Neural cell (in vitro differentiated cells): Measurements from ENCODE around the gene IRF4.

Experiments
- EP300 ChIP-seq: fragments of 450-650 bp; conservative IDR thresholded peaks from 2 replicates; pipeline ENCODE4 v1.6.1; 2014; ENCODE audit warnings: antibody characterized with exemption, mild to moderate bottlenecking, moderate library complexity; ENCODE audit not compliant: poor library complexity, severe bottlenecking
- POLR2AphosphoS5 ChIP-seq: IDR thresholded peaks from 2 replicates; pipeline ENCODE4 v1.6.1; 2012
- TAF1 ChIP-seq: IDR thresholded peaks from 2 replicates; pipeline ENCODE4 v1.6.1; 2012; ENCODE audit warnings: low read depth
- TF ChIP-seq, protein P1 (sequence below): fragments of 450-650 bp; IDR thresholded peaks from 2 replicates; pipeline ENCODE4 v1.5.1; 2014; ENCODE audit warnings: antibody characterized with exemption, mild to moderate bottlenecking, moderate library complexity; ENCODE audit not compliant: poor library complexity, severe bottlenecking
- TF ChIP-seq, protein P2 (sequence below): IDR thresholded peaks from 2 replicates; pipeline ENCODE4 v1.6.1; 2012; ENCODE audit warnings: borderline replicate concordance

DNA sequence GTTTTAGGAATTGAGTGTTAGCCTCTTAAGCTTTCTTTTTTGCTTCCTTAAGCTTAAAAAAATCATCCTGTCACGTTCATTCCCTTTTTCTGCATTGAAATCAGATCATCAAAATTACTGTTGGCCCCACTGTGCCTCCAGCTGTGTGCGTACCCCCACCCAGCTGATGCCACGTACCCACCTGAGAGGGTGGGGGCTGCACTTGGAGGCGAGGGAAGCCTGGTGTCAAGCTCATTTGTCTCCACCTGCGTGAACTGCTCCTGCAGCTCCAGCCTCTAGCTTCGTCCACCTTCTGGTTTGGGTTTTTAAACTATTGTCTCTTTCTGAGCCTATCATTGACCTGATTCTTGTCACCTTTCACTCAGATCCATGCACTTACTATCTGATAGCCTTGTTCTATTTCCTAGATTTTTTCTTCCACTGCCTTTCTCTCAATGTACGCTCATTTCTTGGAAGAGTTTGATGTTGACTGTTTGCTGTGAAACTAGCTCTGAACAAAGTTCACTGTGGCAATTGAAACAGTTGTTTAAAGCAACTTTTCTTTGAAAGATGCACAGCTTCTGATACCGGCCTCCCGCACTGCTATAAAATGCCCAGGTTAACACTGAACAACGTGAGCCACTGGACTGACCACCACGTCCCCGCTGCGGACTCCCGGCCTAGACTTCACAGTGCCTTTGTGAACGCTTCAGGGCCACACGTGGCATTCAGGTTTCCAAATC is 30.0 kb upstream of the IRF4 start:
- TF ChIP-seq, protein P1, sequence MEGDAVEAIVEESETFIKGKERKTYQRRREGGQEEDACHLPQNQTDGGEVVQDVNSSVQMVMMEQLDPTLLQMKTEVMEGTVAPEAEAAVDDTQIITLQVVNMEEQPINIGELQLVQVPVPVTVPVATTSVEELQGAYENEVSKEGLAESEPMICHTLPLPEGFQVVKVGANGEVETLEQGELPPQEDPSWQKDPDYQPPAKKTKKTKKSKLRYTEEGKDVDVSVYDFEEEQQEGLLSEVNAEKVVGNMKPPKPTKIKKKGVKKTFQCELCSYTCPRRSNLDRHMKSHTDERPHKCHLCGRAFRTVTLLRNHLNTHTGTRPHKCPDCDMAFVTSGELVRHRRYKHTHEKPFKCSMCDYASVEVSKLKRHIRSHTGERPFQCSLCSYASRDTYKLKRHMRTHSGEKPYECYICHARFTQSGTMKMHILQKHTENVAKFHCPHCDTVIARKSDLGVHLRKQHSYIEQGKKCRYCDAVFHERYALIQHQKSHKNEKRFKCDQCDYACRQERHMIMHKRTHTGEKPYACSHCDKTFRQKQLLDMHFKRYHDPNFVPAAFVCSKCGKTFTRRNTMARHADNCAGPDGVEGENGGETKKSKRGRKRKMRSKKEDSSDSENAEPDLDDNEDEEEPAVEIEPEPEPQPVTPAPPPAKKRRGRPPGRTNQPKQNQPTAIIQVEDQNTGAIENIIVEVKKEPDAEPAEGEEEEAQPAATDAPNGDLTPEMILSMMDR: no peak
- TF ChIP-seq POLR2AphosphoS5: no peak
- TF ChIP-seq, protein P2, sequence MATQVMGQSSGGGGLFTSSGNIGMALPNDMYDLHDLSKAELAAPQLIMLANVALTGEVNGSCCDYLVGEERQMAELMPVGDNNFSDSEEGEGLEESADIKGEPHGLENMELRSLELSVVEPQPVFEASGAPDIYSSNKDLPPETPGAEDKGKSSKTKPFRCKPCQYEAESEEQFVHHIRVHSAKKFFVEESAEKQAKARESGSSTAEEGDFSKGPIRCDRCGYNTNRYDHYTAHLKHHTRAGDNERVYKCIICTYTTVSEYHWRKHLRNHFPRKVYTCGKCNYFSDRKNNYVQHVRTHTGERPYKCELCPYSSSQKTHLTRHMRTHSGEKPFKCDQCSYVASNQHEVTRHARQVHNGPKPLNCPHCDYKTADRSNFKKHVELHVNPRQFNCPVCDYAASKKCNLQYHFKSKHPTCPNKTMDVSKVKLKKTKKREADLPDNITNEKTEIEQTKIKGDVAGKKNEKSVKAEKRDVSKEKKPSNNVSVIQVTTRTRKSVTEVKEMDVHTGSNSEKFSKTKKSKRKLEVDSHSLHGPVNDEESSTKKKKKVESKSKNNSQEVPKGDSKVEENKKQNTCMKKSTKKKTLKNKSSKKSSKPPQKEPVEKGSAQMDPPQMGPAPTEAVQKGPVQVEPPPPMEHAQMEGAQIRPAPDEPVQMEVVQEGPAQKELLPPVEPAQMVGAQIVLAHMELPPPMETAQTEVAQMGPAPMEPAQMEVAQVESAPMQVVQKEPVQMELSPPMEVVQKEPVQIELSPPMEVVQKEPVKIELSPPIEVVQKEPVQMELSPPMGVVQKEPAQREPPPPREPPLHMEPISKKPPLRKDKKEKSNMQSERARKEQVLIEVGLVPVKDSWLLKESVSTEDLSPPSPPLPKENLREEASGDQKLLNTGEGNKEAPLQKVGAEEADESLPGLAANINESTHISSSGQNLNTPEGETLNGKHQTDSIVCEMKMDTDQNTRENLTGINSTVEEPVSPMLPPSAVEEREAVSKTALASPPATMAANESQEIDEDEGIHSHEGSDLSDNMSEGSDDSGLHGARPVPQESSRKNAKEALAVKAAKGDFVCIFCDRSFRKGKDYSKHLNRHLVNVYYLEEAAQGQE: no peak
- no peak for TF ChIP-seq EP300
- TF ChIP-seq TAF1: no peak
